Activated CD8-positive, alpha-beta T cell treated with anti-CD3 and anti-CD28 coated beads for 36 hours (primary cell): ENCODE results near the gene PCDHB13. TPM values are rescaled to one million over a fixed set of nuclear protein-coding genes. Genes with fewer than 3 reads are reported as not detected.

Experiments
- ATAC-seq: fragments of 200-7000 bp; cut with Tn5 transposase; one replicate; pipeline ENCODE4 v1.10.0; 2021; ENCODE audit warnings: mild to moderate bottlenecking, moderate library complexity
- CTCF ChIA-PET: fragments of 350-600 bp; sonication (Branson Sonifier 250); formaldehyde crosslinking; loops from one replicate; lab custom pipeline; 2021; ENCODE audit warnings: antibody characterized with exemption; lab: Charles Lee
- POLR2A ChIA-PET: fragments of 350-600 bp; sonication (Branson Sonifier 250); formaldehyde crosslinking; loops from one replicate; lab custom pipeline; 2021; ENCODE audit warnings: antibody characterized with exemption; lab: Charles Lee
- DNase-seq: peaks from one replicate; pipeline ENCODE4 v3.0.0-alpha.2; 2020
- H3K27ac Mint-ChIP-seq: one replicate; pipeline ENCODE4 v1.8.0; 2021; ENCODE audit warnings: mild to moderate bottlenecking, mixed read lengths
- H3K27me3 Mint-ChIP-seq: one replicate; pipeline ENCODE4 v1.8.0; 2021; ENCODE audit warnings: mixed read lengths
- H3K36me3 Mint-ChIP-seq: one replicate; pipeline ENCODE4 v1.8.0; 2021; ENCODE audit warnings: low read depth, mixed read lengths
- H3K4me1 Mint-ChIP-seq: one replicate; pipeline ENCODE4 v1.8.0; 2021; ENCODE audit warnings: low read depth, mixed read lengths
- H3K4me3 Mint-ChIP-seq: one replicate; pipeline ENCODE4 v1.8.0; 2021; ENCODE audit warnings: mild to moderate bottlenecking, moderate library complexity, mixed read lengths
- H3K9me3 Mint-ChIP-seq: one replicate; pipeline ENCODE4 v1.8.0; 2021; ENCODE audit warnings: mixed read lengths
- intact Hi-C: fragments of 100-400 bp; cut with micrococcal nuclease; formaldehyde crosslinking; loops from one replicate; pipeline ENCODE4 v1.10.0; 2022
- total RNA-seq, 2 experiments: library from RNA; stranded (reverse); gene quantifications; one replicate each; pipeline ENCODE4 v1.2.3, GENCODE V29; 2021
- TF ChIP-seq, protein P1 (sequence below): fragments of 200-600 bp; IDR thresholded peaks from one replicate; pipeline ENCODE4 v1.8.0; 2022; ENCODE audit warnings: antibody characterized with exemption, mild to moderate bottlenecking

Gene PCDHB13
- total RNA-seq, 2 experiments from 2014 or later = not detected

DNA sequence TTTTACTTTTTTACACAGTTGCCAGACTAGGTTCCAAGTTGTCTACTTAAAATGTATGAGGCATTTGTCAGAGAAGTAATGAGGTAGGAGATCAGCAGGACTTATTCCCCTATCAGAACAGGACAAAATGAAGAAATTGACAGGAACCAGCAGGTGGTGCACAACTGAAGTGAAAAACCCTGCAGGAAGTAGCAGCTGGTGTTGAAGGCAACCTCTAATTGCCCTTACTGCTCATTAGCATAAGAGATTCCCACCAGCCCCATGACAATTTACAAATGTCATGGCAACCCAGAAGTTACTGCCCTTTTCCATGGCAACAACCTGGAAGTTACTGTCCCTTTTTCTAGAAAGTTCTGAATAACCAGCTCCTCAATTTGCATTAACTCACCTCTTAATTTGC, 36.9 kb downstream of the PCDHB13 start:
- ChIA-PET CTCF (no interaction called here), POLR2A (interaction anchor here (0.6 kb wide), 1 partner anchor 31 kb away, joined by 3 read pairs; no protein-coding TSS in a partner anchor)
- Mint-ChIP-seq H3K27me3 (peaks cover 3% of the 10 kb centered on the region), H3K27ac (no peak overlapping the region), H3K4me1 (no peaks in the 10 kb centered on the region), H3K4me3 (no peak overlapping the region), H3K9me3 (peaks cover 66% of the 10 kb centered on the region), H3K36me3 (peaks cover 24% of the 10 kb centered on the region)
- intact Hi-C loops = no loop called here
- ATAC-seq = no peak
- DNase-seq = no peak
- TF ChIP-seq, protein P1, sequence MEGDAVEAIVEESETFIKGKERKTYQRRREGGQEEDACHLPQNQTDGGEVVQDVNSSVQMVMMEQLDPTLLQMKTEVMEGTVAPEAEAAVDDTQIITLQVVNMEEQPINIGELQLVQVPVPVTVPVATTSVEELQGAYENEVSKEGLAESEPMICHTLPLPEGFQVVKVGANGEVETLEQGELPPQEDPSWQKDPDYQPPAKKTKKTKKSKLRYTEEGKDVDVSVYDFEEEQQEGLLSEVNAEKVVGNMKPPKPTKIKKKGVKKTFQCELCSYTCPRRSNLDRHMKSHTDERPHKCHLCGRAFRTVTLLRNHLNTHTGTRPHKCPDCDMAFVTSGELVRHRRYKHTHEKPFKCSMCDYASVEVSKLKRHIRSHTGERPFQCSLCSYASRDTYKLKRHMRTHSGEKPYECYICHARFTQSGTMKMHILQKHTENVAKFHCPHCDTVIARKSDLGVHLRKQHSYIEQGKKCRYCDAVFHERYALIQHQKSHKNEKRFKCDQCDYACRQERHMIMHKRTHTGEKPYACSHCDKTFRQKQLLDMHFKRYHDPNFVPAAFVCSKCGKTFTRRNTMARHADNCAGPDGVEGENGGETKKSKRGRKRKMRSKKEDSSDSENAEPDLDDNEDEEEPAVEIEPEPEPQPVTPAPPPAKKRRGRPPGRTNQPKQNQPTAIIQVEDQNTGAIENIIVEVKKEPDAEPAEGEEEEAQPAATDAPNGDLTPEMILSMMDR = no peak

DNA sequence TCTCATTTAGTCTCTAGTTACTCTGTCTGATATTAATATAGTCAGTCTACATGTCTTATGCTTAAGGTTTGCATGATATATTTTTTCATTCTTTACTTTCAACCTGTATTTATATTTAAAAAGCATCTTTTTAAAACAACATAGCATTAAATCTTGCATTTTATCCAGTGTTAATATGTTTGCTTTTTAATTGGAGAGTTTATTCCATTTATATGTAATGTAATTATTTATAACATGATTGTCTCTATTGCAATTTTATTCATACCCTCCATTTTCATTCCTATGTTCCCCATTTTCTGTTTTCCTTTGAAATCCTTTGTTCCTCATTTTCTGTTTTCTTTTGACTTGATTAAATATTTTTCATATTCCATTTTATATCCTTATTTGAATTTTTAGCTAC, 44.7 kb downstream of the PCDHB13 start:
- Mint-ChIP-seq H3K4me3 (no peak overlapping the region), H3K36me3 (peaks cover 35% of the 10 kb centered on the region), H3K27ac (no peak overlapping the region), H3K4me1 (no peaks in the 10 kb centered on the region), H3K27me3 (no peaks in the 10 kb centered on the region), H3K9me3 (peaks cover 68% of the 10 kb centered on the region)
- DNase-seq (no peak), ATAC-seq (no peak)
- intact Hi-C loops = no loop called here
- TF ChIP-seq, protein P1 = no peak
- ChIA-PET POLR2A (no interaction called here), CTCF (interaction anchor here (1.0 kb wide), 1 partner anchor 67 kb away, joined by 3 read pairs; the partner anchor contains the start of gene PCDHB10)

DNA sequence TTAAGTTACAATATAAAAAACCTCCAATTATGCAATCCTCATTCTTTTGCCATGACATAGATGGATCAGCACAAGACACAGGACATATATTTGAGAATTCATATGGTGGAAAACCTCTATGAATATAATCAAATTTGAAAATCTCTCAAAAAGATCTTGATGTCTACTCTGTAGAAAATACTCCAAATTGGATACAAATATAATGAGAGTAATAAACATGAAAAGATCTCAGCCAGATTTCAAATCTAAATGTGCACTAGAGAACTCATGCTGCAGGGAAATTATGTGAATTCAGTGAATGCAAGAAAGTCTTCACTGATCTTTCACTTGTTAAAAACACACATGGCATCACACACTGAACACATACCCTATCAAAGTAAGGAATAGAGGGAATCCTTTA, 45.2 kb downstream of the PCDHB13 start:
- H3K4me1 Mint-ChIP-seq = no peaks in the 10 kb centered on the region
- ATAC-seq (no peak), DNase-seq (no peak)
- CTCF ChIA-PET = no interaction called here
- no peak overlapping the region for H3K27ac Mint-ChIP-seq
- no peaks in the 10 kb centered on the region for H3K27me3 Mint-ChIP-seq
- TF ChIP-seq, protein P1 = no peak
- intact Hi-C loops = no loop called here
- H3K9me3 Mint-ChIP-seq = peaks cover 66% of the 10 kb centered on the region
- H3K36me3 Mint-ChIP-seq = peaks cover 37% of the 10 kb centered on the region
- POLR2A ChIA-PET = no interaction called here
- no peak overlapping the region for H3K4me3 Mint-ChIP-seq

DNA sequence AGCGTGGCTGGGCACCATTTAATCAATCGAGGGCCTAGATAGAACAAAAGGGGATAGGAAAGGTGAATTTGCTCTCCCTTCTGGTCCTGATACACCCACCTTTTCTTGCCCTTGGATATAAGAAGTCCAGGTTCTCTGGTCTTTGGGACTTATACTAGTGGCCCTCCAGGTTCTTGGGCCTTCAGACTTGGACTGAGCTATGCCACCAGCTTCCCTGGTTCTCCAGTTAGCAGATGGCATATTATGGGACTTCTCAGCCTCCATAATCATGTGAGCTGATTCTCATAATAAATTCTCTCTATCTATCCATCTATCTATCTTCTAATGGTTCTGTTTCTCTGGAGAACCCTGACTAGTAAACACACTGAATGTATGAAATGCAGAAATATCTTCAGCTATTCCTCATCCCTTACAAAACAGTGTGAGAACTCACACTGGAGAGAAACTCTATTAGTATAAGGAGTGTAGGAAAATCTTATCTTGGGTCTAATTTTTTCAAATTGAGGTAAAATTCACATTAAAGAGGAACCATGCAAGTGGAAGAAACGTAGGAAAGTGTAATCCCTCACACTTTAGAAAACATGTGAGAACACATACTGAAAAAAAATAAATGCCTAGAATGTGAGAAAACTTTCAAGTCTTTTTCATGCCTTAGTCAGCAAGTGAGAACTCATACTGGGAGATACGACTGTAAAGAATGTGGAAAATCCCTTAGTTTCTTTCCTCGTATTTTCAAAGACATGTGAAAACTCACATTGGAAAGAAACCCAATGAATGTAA, 46.9 kb downstream of the PCDHB13 start:
- Mint-ChIP-seq H3K4me1 (no peaks in the 10 kb centered on the region), H3K27me3 (no peaks in the 10 kb centered on the region), H3K9me3 (peaks cover 59% of the 10 kb centered on the region), H3K27ac (no peak overlapping the region), H3K36me3 (peaks cover 39% of the 10 kb centered on the region), H3K4me3 (no peak overlapping the region)
- ChIA-PET CTCF (interaction anchor here (1.3 kb wide), 1 partner anchor 60 kb away, joined by 4 read pairs; the partner anchor contains the start of gene TAF7), POLR2A (interaction anchor here (0.8 kb wide), 1 partner anchor 59 kb away, joined by 3 read pairs; no protein-coding TSS in a partner anchor)
- no peak for ATAC-seq
- no peak for DNase-seq
- intact Hi-C loops = no loop called here
- TF ChIP-seq, protein P1 = no peak

DNA sequence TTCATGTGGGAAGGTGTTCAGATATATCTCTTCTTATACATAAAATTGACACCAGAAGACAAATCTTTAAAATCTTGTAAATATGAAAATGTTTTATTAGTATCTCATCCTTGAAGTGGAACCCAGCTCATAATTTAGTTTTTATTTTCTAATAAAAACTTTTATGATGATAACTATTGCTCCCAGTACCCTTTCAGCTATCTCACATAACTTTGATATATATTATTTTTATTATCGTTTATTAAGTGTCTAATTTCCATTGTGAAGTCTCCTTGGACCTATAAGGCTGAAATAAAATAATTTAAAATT, 47.5 kb downstream of the PCDHB13 start:
- ChIA-PET POLR2A (interaction anchor here (0.8 kb wide), 1 partner anchor 59 kb away, joined by 3 read pairs; no protein-coding TSS in a partner anchor), CTCF (interaction anchor here (1.3 kb wide), 1 partner anchor 60 kb away, joined by 4 read pairs; the partner anchor contains the start of gene TAF7)
- no peak for DNase-seq
- H3K36me3 Mint-ChIP-seq = peaks cover 43% of the 10 kb centered on the region
- intact Hi-C loops = no loop called here
- no peak overlapping the region for H3K27ac Mint-ChIP-seq
- no peaks in the 10 kb centered on the region for H3K27me3 Mint-ChIP-seq
- H3K9me3 Mint-ChIP-seq = peaks cover 59% of the 10 kb centered on the region
- TF ChIP-seq, protein P1 = no peak
- no peak for ATAC-seq
- no peaks in the 10 kb centered on the region for H3K4me1 Mint-ChIP-seq
- H3K4me3 Mint-ChIP-seq = no peak overlapping the region
